ENCODE measurements around the gene ADARB2.
"Not testable (repeated sequence)": the region's sequence is repeated elsewhere in the genome, so short reads cannot be mapped to it uniquely, and the experiment has no call there.

Gene ADARB2

DNA sequence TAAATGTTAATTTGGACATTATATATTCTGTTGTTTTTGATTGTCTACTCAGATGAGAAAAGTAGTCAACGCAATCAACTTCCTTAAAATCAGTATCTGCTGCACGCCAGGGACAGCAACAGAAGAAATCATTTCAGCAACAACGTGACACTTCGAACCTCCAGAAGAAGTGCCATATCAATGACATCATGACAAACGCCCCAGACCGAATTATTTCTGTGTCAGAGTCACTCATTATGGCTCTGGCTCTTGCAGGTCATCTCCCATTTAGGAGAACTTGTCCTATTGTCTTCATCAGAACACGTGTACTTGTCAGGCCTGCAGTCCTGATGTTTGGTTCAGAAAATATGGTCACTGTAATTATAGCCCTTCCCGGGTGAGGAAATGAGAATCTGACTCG is 276.3 kb downstream of the ADARB2 start:
- no peak overlapping the region for H3K4me3 Mint-ChIP-seq
- DNase-seq (no peak), ATAC-seq (replicated peaks) (no peak)

DNA sequence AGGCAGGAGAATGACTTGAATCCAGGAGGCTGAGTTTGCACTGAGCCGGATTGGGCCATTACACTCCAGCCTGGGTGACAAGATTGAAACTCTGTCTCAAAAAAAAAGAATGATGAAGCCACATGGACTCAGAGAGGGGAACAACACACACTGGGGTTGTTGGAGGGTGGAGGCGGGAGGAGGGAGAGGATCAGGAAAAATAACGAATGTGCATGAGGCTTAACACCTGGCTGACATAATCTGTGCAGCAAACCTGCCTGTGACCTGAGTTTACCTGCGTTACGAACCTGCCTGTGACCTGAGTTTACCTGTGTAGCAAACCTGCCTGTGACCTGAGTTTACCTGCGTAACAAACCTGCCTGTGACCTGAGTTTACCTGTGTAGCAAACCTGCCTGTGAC is 277.7 kb downstream of the ADARB2 start:
- not testable (repeated sequence) for ATAC-seq (replicated peaks); H3K27ac Mint-ChIP-seq; H3K9me3 Mint-ChIP-seq; H3K4me1 Mint-ChIP-seq (ENCODE audit: low read depth in 2 of 2); H3K36me3 Mint-ChIP-seq (ENCODE audit: insufficient read depth); H3K4me3 Mint-ChIP-seq; DNase-seq
- peaks cover 39 to 51% of the 10 kb centered on the region in 2 donors for H3K27me3 Mint-ChIP-seq

More for the DNA sequence above, 276.3 kb downstream of the ADARB2 start:
- peaks cover 0 to 4% of the 10 kb centered on the region in 2 donors for H3K4me1 Mint-ChIP-seq (ENCODE audit: low read depth in 2 of 2)
- H3K9me3 Mint-ChIP-seq, result no peaks in the 10 kb centered on the region
- peaks cover 35 to 51% of the 10 kb centered on the region in 2 donors for H3K27me3 Mint-ChIP-seq
- H3K36me3 Mint-ChIP-seq (ENCODE audit: insufficient read depth), result peaks cover 2% of the 10 kb centered on the region
- no peak overlapping the region for H3K27ac Mint-ChIP-seq

DNA sequence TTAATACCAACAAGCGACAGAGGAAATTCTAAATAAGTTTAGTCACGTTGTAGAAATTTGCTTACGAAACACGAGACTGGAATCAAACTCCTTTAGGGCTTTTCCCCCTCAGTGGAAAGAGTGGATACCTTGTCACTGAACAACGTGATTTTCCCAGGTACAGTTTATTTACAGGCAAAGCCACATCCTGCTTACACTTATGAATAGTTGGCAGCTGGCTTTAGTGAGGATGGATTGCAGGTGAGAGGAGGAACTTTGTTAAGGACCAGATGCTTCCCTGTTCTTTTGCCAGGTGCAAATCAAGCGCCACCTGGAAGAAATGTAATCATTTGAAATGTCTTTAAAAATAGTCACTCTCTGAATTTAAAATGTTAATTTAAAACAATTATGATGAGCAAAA is 282.4 kb downstream of the ADARB2 start:
- peaks cover 4 to 5% of the 10 kb centered on the region in 2 donors for H3K4me1 Mint-ChIP-seq (ENCODE audit: low read depth in 2 of 2)
- no peak overlapping the region for H3K27ac Mint-ChIP-seq
- H3K9me3 Mint-ChIP-seq, result peaks cover 4 to 7% of the 10 kb centered on the region in 2 donors
- peaks cover 66 to 71% of the 10 kb centered on the region in 2 donors for H3K27me3 Mint-ChIP-seq
- H3K4me3 Mint-ChIP-seq, result no peak overlapping the region
- peaks cover 2% of the 10 kb centered on the region for H3K36me3 Mint-ChIP-seq (ENCODE audit: insufficient read depth)
- ATAC-seq (replicated peaks), result no peak
- DNase-seq, result no peak

DNA sequence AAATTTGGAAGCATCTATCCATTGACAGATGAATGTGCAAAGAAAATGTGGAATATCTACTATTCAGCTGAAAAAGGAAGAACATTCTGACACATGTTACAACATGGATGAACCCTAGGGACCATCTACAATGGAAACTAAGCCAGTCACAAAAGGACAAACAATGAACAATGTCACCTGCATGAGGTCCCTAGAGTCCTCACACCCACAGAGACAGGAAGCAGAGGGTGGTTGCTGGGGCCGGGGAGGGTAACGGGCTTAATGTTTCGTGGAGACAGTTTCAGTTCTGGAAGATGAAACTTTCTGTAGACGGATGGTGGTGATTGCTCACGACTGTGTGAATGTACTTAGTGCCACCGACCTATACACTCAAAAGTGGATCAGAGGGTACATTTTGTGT is 282.9 kb downstream of the ADARB2 start:
- ATAC-seq (replicated peaks) (peak; percentile 48), DNase-seq (no peak)
- Mint-ChIP-seq H3K36me3 (ENCODE audit: insufficient read depth) (peaks cover 2% of the 10 kb centered on the region), H3K27me3 (peaks cover 67 to 74% of the 10 kb centered on the region in 2 donors), H3K4me3 (no peak overlapping the region), H3K4me1 (ENCODE audit: low read depth in 2 of 2) (peaks cover 4 to 5% of the 10 kb centered on the region in 2 donors), H3K9me3 (peaks cover 4 to 7% of the 10 kb centered on the region in 2 donors), H3K27ac (no peak overlapping the region)

DNA sequence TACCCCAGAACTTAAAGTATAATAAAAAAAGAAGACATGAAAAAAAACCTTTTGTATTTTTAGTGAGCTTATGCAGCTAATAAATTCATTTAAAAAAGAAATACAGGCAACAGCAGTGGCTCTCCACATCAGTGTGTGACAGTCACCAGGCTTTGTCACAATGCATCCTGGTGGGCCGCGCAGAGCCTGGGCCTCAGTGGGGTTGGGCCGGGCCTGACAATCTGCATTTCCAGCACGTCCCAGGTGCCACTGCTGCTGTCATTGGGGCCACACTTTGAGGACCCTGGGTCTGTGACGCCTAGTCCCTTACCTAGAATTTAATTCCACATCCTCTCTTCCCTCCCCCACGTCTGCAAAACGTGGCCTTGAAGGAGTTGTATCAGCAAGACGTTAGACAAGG is 284.5 kb downstream of the ADARB2 start:
- no peak overlapping the region for H3K27ac Mint-ChIP-seq
- no peak for DNase-seq
- no peak for ATAC-seq (replicated peaks)
- no peak overlapping the region for H3K4me3 Mint-ChIP-seq
- H3K9me3 Mint-ChIP-seq, result peaks cover 4 to 7% of the 10 kb centered on the region in 2 donors
- peaks cover 4 to 5% of the 10 kb centered on the region in 2 donors for H3K4me1 Mint-ChIP-seq (ENCODE audit: low read depth in 2 of 2)
- H3K27me3 Mint-ChIP-seq, result peaks cover 61 to 69% of the 10 kb centered on the region in 2 donors
- H3K36me3 Mint-ChIP-seq (ENCODE audit: insufficient read depth), result no peaks in the 10 kb centered on the region

DNA sequence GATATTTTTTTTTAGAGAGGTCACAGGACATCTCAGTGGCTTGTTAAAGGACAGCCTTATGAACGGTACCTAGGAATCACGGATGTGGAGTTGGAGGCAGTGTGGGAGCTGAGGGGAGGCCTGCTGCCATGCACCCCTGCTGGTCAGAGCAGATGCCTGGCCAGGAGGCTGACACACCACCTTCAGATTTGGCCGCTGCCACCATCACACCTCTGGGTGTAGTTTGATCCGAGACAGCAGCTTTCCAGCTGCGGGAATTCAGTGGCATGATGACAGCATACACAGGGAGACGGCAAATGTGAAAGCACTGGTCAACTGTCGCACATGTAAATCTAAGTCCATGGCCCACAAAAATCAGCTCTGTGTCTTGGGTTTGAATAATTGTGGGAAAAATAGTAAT is 285.4 kb downstream of the ADARB2 start:
- H3K4me3 Mint-ChIP-seq, result no peak overlapping the region
- peaks cover 4 to 7% of the 10 kb centered on the region in 2 donors for H3K9me3 Mint-ChIP-seq
- no peak for ATAC-seq (replicated peaks)
- no peak overlapping the region for H3K27ac Mint-ChIP-seq
- H3K27me3 Mint-ChIP-seq, result peaks cover 53 to 61% of the 10 kb centered on the region in 2 donors
- H3K4me1 Mint-ChIP-seq (ENCODE audit: low read depth in 2 of 2), result peaks cover 4 to 5% of the 10 kb centered on the region in 2 donors
- no peak for DNase-seq
- no peaks in the 10 kb centered on the region for H3K36me3 Mint-ChIP-seq (ENCODE audit: insufficient read depth)

DNA sequence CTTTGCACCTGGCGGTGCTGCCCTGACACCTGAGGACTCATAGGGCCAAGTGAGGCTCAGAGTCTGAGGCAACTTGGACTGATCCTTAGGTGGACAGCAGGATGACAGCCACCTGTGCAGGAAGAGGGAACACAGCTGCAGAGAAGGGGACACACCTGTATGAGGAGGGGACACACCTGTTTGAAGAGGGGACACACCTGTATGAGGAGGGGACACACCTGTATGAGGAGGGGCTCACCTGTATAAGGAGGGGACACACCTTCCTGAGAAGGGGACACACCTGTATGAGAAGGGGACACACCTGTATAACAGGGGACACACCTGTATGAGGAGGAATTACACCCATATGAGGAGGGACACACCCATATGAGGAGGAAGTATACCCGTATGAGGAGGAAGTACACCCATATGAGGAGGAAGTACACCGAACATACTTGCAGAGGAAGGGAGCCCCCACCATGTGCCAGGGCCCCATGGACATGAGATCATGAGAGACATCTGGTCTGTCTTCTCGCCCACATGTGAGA is 285.9 kb downstream of the ADARB2 start:
- H3K9me3 Mint-ChIP-seq, result peaks cover 4 to 7% of the 10 kb centered on the region in 2 donors
- no peak overlapping the region for H3K4me3 Mint-ChIP-seq
- no peak for DNase-seq
- H3K27me3 Mint-ChIP-seq, result peaks cover 50 to 56% of the 10 kb centered on the region in 2 donors
- peaks cover 4 to 5% of the 10 kb centered on the region in 2 donors for H3K4me1 Mint-ChIP-seq (ENCODE audit: low read depth in 2 of 2)
- no peak for ATAC-seq (replicated peaks)
- H3K36me3 Mint-ChIP-seq (ENCODE audit: insufficient read depth), result no peaks in the 10 kb centered on the region
- H3K27ac Mint-ChIP-seq, result no peak overlapping the region

DNA sequence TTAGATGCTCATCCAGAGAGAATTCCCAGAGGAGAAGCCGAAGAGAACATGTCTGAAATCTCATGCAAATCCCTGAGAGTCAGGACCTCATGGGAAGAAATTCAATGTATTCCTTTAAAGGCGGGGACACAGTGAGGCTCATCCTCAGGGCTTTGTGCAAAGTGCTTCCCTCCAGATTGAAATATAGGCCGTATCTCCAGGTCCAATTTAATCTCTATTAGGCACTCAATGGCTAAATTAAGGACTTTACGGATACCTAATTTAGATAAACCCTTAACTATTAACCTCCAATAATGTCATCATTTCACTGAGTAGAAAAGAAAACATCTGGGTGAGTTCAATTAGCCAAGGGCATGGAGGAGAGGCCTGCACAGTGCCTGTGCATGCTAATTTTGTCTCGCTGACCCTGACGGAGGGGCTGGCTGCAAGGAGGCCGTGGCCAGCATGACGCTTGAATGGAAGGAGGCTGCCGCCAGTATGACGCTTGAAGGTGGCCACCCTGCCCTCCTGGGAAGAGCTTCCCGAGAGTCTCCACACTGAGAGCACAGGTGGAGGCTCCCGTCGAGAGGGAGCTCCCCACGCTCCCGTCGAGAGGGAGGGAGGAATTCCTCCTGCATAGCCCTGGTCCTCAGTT is 287.6 kb downstream of the ADARB2 start:
- Mint-ChIP-seq H3K27me3 (peaks cover 43 to 50% of the 10 kb centered on the region in 2 donors), H3K4me1 (ENCODE audit: low read depth in 2 of 2) (peaks cover 4 to 5% of the 10 kb centered on the region in 2 donors), H3K27ac (no peak overlapping the region), H3K9me3 (peaks cover 4 to 7% of the 10 kb centered on the region in 2 donors), H3K4me3 (no peak overlapping the region), H3K36me3 (ENCODE audit: insufficient read depth) (no peaks in the 10 kb centered on the region)
- DNase-seq, result no peak
- no peak for ATAC-seq (replicated peaks)

DNA sequence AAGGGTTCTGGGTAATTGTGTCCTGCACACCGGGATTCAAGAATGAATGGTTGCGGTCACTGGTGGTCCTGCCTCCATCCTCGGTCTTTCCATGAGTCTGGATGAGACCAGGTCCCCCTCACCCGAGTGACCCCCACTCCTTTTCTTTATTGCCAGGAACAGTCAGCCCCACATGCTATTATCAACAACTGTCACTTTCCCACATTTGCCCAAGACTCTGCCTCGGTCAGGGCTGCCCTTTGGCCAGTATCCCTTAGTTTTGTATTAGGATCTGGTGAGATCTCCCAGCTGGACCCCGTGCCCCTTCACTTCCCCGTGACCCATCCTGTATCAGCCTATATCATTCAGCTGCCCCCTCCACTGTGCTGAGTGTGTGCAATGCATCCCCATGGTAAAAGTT is 288.3 kb downstream of the ADARB2 start:
- Mint-ChIP-seq H3K4me3 (no peak overlapping the region), H3K36me3 (ENCODE audit: insufficient read depth) (no peaks in the 10 kb centered on the region), H3K27ac (no peak overlapping the region), H3K27me3 (peaks cover 37 to 46% of the 10 kb centered on the region in 2 donors), H3K9me3 (peaks cover 4 to 7% of the 10 kb centered on the region in 2 donors), H3K4me1 (ENCODE audit: low read depth in 2 of 2) (peaks cover 0 to 2% of the 10 kb centered on the region in 2 donors)
- DNase-seq (no peak), ATAC-seq (replicated peaks) (no peak)

DNA sequence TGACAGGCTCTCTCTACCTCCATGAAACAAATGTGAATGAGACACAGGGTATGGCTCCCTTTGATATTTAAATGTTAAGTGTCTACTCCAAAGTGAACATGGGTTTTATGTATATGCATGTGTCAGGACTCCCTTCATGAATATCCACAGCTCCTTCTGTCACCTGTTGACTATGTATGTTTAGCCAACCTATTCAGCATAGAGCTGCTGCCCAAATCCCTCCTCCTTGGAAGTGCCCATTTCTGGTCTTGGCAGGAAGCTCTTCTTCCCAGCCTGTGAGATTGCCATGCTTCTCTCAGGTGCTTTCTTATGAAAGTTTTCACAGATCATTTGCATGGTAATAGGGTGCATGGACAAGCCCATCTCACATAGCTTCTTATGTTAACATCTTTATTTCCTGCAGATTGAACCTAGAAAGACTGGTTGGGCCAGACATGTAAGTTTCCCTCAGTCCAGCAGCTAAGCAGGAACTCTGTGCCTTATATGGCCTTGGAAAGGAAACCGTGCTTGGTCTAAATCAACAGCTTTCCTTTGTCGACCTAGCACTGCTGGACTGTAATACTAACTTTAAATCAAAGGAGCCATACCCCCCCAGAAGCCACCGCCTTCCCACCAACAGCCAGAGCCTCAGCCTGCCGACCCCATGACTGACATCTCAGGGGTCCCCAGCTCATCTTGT is 288.9 kb downstream of the ADARB2 start:
- H3K4me1 Mint-ChIP-seq (ENCODE audit: low read depth in 2 of 2), result no peaks in the 10 kb centered on the region
- no peak overlapping the region for H3K27ac Mint-ChIP-seq
- H3K9me3 Mint-ChIP-seq, result peaks cover 4 to 7% of the 10 kb centered on the region in 2 donors
- peaks cover 32 to 40% of the 10 kb centered on the region in 2 donors for H3K27me3 Mint-ChIP-seq
- no peaks in the 10 kb centered on the region for H3K36me3 Mint-ChIP-seq (ENCODE audit: insufficient read depth)
- DNase-seq (no peak), ATAC-seq (replicated peaks) (no peak)
- no peak overlapping the region for H3K4me3 Mint-ChIP-seq

DNA sequence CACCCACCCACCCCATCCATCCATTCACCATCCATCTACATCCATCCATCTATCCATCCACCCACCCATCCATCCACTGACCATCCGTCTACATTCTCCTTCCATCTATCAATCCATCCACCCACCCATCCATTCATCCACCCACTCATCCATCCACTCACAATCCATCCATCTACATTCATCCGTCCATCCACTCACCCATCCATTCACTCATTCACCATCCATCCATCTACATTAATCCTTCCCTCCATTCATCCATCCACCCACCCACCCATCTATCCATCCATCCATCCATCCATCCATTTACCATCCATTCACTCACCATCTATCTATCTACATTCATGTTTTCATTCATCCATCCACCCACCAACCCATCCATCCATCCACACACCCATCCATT is 292.5 kb downstream of the ADARB2 start:
- Mint-ChIP-seq H3K36me3 (ENCODE audit: insufficient read depth) (no peaks in the 10 kb centered on the region), H3K9me3 (no peaks in the 10 kb centered on the region), H3K4me1 (ENCODE audit: low read depth in 2 of 2) (no peaks in the 10 kb centered on the region), H3K27me3 (peaks cover 6 to 10% of the 10 kb centered on the region in 2 donors), H3K27ac (no peak overlapping the region), H3K4me3 (no peak overlapping the region)
- DNase-seq (no peak), ATAC-seq (replicated peaks) (no peak)

DNA sequence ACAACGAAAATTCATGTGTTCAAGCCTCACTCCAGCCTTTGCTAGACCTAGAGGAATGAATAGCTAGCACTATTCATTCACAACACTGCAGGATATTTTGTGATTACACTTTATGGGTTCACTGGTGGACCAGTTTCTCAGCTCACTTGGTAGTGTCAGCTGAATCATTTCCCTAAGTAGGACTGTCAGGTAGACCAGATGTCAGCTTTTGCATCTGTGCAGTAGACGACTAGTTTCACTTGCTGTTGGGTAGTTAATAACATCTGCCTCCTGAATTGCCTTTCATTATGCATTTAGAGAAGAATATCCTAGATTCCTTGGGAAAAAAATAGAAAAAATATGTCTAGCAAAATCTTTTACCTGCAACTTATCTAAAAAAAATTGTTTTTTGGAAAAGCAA is 296.4 kb downstream of the ADARB2 start:
- ATAC-seq (replicated peaks), result no peak
- peaks cover 3% of the 10 kb centered on the region for H3K36me3 Mint-ChIP-seq (ENCODE audit: insufficient read depth)
- no peak overlapping the region for H3K27ac Mint-ChIP-seq
- peaks cover 6 to 16% of the 10 kb centered on the region in 2 donors for H3K27me3 Mint-ChIP-seq
- DNase-seq, result no peak
- no peaks in the 10 kb centered on the region for H3K4me1 Mint-ChIP-seq (ENCODE audit: low read depth in 2 of 2)
- no peaks in the 10 kb centered on the region for H3K9me3 Mint-ChIP-seq
- no peak overlapping the region for H3K4me3 Mint-ChIP-seq

DNA sequence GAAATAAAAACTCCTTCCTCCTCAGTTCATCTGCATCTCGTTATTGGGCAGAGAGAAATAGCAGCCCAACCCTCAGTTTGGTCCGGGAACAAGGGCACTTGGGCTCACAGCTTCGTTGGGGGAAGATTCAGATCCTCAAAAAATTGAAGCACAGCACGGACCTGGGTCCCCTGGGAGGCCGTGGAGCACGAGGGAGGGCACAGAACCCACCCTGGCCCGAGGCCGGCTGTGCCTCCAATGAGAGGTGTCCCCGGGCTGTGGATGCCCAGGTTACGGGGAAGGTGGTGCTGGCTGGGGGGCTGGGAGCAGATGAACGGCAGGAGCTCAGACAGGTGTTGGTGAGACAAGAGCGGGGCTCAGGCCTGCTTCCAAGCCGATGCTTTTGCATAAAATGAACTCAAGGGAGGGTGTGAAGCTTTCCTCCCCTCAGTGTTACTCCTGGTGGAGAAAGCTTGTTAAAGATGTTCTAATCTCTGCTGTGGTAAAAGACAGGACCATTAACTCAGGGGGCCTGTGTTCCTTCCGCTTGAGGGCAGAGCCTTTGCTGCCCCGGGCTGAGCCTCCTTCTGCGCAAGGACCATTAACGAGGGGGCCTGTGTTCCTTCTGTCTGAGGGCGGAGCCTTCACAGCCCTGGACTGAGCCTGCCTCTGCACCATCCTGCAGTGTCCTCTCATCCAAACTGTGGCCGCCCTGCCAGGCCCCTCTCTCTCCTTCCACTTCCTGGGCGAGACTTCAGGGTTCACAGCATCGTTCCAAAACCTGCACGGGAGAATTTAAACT is 302.2 kb downstream of the ADARB2 start:
- Mint-ChIP-seq H3K4me3 (no peak overlapping the region), H3K27me3 (peaks cover 9 to 45% of the 10 kb centered on the region in 2 donors), H3K4me1 (ENCODE audit: low read depth in 2 of 2) (no peaks in the 10 kb centered on the region), H3K27ac (no peak overlapping the region), H3K9me3 (peaks cover under 1 to 11% of the 10 kb centered on the region in 2 donors), H3K36me3 (ENCODE audit: insufficient read depth) (peaks cover 3% of the 10 kb centered on the region)
- no peak for ATAC-seq (replicated peaks)
- no peak for DNase-seq
